ENCODE data around the gene ACY1. TPM values are rescaled to one million over a fixed set of nuclear protein-coding genes. Genes with fewer than 3 reads are reported as not detected.
A peak's percentile ranks its signal among the peaks of the same experiment; 100 is the strongest.

The ACY1 gene
- total RNA-seq, 1 donor: 38.0 TPM

DNA sequence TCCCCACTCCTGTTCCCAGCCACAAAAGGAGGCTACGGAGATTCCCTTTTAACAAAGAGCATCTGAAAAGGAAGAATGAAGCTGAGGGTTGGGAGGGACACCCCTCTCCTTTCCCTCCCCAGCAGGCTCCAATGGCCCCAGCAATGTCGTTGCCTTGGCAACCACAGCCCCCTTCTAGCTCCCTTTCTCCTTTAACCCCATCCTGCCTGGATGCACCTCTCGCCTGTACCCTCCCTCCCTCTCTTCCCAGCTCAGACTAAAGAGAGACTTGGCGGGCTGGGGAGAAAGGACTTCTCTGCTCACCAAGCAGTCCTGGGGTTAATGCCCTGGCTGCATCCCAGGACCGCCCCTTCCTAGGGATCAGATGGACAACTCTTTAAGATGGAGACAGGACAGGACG lies 19.4 kb downstream of the ACY1 start:
- no peak for DNase-seq (ENCODE audit: low read depth in 2 of 3, low spot score in 2 of 3)

DNA sequence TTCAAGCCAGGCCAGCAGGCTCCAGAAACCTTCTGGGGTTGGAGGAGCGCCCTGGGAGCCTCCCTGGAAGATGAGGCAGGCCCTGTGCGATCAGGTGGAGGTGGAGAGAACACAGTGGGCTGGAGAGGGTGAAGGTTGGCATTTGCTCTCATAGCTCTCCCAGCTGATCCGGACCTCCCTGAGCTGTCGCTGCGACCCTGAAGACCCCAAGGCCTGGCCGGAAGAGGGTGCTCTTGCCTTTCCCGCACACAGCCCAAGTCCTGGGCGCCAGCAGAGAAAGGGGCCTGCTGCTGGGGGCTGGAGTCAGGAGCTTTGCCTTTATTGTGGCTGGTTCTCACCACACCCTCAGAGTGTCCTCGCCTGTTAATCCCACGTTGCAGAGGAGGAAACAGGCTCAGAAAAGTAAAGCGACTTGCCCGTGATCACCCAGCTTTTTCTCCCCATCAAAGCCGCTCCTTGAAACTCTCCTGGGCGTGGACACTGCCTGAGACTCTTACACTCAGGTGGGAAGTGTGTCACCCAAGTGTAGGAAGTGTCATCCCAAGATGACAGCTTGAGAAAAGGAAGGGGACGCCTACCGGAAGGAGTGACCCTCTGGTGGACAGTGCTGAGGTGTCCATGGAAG lies 20.9 kb downstream of the ACY1 start:
- DNase-seq (ENCODE audit: low read depth in 2 of 3, low spot score in 2 of 3): peak in 1 of 3 donors; percentile 45

DNA sequence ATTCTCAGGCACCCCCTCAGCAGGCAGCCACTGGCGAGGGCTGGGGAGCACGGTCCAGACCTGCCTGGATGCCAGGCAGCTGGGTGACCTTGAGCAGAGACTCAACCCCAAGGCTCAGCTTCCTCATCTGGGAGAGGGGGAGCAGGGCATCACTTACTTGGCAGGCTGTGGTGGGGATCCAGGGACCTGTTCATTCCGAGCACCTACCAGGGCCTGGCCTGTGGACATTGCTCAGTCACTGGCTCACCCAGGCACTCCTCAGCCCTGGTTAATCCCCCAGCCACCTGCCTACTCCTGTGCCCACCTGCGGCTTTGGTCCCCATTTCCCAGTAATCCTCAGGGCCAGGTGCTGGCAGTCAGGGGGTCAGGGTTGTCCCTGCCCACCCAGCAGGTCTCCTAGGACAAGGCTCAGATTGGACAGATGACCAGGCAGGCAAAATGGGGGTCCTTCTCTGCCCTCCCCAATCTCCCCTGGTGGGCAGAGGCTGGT lies 21.6 kb downstream of the ACY1 start:
- no peak for DNase-seq (ENCODE audit: low read depth in 2 of 3, low spot score in 2 of 3)

DNA sequence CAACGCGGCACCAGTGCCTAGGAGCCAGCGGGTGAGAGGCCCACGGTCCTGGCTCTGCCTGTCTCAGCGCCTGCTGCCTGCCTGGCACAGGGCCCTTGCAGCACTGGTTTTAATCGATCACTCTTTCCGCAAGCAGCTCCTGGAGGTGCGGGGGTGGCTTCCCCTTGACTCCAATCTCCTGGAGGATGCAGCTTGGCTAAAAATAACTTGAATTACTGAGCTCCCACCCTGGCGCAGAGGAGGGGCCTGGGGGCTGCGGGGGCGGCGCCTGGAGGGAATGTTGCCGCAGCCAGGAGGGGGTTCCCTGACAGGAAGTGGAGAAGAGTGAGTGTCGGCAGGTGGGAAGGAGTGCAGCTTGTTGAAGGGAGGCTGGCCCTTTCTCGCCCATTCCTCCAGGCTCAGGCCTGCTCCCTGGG lies 22.2 kb downstream of the ACY1 start:
- no peak for DNase-seq (ENCODE audit: low read depth in 2 of 3, low spot score in 2 of 3)

DNA sequence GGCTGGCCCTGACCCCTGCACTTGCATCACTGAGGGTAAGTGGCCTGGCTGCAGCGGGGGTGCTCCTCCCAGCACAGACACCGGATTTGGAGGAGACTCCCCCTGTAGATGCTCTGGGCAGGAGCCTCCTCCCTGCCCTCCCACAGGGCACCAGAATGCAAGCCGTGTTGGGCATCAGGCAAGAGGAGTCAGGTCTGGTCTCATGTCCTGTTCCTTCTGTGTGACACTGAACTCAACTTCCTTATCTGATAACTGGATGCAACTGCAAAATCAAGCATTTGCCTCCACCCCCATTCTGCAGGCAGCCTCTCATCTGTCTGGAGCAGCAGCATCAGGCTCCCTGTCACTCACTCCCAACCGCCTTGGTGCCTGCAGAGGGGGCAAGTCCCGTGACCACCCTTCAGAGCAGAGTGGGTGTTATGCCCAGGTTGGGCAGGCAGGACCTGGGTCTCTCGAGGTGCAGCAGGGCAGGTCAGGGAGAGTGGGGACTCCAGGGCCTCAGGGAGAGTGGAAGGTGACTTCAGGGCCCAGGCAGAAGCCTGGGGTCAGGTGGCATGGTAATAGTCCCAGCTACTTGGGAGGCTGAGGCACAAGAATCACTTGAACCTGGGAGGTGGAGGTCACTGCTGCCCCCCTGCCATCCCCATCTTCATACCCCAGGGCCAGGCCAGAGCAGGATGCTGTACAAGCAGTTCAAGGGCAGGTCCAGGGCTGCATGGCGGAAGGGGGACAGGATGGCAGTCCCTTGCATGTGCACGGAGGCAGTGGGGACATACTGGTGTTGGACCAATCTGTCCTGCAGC lies 22.9 kb downstream of the ACY1 start:
- DNase-seq (ENCODE audit: low read depth in 2 of 3, low spot score in 2 of 3): peak in 1 of 3 donors; percentile 34

DNA sequence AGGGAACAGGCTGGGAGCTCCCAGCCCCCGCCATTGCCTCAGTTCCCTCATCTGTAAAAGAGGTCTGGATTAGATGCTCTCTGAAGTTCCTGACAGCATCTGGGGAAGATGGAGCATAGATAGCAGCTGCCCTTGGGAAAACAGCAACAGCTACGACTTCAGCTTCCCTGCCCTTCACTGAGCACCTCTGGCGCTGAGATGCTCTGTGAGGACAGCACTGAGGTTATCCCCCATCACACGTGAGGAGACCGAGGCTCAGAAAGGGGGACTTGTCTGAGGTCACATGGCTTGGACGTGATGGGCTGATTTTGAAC lies 23.4 kb downstream of the ACY1 start:
- no peak for DNase-seq (ENCODE audit: low read depth in 2 of 3, low spot score in 2 of 3)

DNA sequence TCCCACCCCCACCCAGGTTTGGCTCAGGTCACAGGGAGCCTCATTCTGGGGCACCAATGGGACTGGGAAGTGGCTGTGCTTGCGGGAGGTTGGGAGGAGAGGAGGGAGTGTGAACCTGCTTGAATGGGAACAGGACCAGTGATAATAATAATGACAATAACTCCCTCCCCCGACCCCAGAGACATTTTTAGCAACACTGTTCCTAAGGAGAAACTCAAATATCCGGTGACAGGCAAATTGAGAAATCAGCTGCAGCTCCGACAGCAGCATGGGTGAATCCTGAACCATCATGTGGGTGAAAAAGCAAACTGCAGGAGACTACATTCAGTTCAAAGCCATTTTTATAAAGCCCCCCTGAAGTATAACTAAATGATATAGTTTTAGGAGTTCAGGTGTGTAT lies 24.0 kb downstream of the ACY1 start:
- no peak for DNase-seq (ENCODE audit: low read depth in 2 of 3, low spot score in 2 of 3)

DNA sequence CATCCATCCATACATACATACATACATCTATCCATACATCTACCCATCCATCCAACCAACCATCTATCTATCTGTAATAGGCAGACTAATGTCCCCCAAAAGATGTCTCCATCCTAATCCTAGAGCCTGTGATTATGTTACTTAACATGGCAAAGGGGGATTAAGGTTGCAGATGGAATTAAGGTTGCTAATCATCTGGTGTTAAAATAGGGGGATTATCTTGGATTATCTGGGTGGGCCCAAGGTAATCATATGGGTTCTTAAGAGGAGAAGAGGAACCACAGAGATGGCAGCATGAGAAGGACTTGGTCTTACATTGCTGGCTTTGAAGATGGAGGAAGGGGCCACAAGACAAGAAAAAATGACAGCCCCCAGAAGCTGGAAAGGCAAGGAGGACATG lies 27.1 kb downstream of the ACY1 start:
- no peak for DNase-seq (ENCODE audit: low read depth in 2 of 3, low spot score in 2 of 3)

DNA sequence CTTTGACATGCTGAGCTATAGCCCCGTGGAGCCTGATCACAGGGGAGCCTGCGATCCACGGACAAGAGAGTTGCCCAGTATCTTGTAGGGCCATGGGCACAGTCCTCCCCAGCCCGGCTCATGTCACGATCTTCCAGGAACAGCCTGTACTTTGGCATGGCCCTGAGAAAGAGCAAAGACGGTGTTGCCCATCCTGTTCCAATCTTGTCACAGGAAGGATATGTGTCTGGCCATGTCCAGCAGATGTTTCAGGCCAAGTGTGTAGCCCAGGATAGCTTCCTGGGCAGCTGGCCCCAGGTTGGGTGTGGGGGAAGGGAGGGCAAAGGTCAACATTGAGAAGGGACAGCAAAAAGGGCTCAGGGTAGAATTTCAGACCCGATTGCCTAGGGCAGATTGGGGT lies 29.4 kb downstream of the ACY1 start:
- DNase-seq (ENCODE audit: low read depth in 2 of 3, low spot score in 2 of 3): no peak

DNA sequence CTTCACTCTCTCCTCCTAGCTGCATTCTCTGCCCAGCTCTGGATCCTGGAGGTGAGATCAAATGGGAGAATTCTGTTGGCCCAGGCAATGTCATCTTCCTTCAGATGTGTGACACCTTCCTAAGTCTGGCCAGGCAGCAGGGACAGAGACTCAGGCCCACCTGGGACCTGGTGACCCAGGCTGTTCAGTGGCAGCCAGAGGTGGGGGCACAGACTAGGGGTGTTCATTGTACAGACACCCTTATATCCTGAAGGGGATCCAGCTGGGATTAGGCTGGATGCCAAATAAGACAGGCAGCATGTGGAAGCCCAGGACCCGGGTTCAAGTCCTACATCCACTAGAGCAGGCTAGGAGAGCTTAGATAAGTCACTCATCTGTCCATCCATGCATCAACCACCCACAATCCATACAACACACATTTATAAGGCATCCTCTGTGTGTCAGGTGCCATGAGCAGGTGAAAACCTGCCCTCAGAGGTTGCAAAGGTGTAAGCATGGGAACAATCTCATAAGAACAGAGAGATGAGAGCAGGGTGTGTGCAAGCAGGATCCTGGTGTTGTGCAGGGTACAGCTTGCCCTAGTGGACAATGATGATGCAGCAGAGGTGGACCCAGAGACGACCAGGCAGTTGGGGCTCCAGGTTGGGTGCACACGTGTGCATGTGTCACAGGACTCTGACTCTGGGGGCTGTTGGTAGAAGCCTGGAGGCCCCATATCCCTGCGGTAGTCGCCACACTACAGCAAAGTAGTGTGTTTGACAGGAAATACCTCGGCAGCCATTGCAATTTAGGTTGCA lies 30.7 kb downstream of the ACY1 start:
- DNase-seq (ENCODE audit: low read depth in 2 of 3, low spot score in 2 of 3): no peak

DNA sequence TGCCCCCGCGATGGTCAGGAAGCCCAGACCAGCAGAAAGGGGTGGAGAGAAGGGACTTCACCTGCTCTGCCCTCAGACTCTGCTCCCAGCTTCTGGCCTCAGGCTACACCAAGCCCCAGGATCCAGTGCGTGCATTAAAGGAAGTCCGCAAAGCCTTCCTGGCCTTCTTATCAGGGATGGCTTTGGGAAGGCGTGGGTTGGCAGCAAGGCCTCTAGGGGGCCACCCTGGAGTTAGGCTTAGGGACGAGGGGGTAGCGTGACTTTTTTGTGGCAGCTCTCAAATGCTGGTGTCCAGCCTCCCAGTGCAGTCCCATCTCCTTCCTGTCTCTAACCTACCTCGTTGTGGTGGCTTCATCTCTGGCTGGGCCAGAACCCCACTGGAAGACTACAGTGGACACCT lies 31.3 kb downstream of the ACY1 start:
- DNase-seq (ENCODE audit: low read depth in 2 of 3, low spot score in 2 of 3): peak in 1 of 3 donors; percentile 16

DNA sequence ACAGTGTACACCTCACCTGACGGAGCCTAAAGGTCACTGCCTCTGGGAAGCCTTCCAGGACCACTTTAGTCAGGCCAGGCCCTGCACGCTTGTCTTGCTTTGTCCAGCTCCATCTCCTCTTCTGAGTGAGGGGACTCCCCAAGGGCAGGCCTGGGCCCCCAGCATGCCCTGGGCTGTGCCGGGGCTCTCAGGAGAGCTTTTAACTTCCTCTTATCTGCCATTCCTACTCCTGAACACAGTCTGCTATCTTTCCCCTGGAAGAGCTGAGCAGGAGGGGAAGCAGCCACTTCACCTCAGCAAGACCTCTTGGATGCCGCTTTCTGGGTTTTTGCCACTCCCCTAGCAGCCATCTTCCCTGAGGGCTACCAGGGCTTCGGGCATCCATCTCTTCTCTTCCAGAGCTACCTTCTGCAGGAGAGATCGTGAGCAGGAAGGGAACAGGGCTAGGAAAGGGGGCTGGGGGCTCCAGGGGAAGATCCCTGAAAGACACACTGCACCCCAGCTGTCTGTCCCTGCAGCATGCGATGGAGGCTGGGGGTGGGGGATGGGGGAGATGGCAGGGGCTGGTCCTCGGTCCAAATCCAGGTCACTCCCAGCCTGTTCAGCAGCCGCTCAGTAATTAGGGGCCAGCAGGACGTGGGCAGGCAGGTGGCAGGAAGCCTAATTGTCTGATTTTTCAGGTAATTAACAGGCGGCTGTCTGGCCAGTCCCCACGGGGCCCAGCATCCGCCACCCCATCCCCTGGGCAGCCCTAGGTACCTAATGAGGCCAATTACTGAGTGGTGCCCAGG lies 32.3 kb downstream of the ACY1 start:
- DNase-seq (ENCODE audit: low read depth in 2 of 3, low spot score in 2 of 3): no peak

DNA sequence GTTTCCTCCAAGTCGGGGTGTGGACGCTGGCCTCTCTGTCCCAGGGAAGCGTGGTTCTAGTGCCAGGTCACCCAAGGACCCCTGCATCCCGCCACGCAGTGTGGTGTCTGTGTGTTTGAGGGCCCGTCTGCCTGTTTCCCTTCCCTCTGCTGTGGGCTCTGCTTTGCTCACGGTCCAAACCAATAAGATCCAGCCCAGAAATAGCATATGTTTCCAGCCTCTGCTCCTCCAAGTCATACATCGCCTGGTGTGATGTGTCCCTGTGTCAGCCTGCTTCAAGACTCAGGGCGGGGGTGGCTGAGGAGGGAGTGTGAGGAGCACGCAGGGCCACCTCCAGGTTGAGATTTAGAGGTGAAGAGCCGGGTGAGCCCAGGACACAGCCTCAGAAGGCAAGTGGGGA lies 34.3 kb downstream of the ACY1 start:
- DNase-seq (ENCODE audit: low read depth in 2 of 3, low spot score in 2 of 3): no peak

DNA sequence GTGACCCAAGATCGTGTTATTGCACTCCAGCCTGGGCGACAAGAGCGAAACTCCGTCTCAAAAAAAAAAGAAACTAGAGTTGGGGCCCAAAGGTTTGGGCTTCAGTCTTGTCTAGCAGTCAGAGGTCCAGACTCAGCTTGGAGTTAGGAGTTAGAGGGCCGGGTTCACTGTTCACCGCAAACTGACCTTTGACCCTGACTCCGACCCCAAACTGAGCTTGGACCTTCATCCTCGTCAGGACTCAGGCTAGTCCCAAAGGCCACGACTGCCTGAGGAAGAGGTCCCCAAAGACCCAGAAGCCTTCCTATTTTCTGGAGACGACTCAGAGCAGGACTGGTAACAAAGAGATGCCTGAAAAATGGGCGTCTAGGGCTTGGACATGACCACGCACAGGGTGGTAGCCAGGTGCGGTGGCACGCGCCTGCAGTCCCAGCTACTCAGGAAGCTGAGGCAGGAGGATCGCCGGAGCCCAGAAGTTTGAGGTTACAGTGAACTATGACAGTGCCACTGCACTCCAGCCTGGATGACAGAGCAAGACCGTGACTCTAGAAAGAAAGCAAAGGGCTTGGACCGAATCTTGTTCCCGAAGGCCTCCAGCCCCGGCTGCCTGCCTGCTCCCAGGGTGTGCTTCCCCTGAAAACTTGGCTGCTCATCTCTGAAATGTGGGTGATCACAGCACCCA lies 35.1 kb downstream of the ACY1 start:
- no peak for DNase-seq (ENCODE audit: low read depth in 2 of 3, low spot score in 2 of 3)

DNA sequence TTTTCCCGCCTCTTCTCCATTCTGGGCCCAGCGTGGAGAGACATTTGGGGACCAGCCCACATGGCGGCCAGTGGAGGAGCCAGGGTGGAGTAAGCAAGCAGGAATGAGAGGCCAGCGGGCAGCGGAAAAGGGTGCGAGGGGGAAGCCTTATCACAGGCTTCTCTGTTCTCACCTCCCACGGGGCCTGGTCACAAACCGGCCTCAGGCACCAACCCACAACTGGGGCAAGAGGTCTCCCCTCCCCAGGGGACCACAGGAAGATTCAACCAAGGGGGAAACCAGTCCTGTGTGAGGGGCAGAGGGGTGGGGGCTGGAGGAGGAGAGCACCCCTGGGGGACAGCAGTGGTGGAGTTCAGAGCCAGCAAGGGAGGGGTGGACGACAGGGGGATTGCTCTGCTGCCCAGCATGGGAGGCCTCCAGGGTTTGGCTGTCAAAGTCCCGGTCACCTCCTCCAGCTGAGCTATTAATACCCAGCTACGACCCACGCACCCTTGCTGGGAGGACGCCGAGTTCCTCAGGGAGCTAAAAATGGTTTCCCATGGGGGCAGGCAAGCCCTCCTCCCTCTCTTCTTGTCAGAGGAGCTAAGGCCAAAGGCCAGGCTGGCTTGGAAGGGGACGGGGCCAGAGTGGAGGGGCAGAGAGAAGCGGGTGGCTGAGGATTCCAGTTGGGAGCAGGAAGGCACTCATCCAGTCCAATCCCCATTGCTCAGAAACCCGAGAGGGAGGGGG lies 36.2 kb downstream of the ACY1 start:
- no peak for DNase-seq (ENCODE audit: low read depth in 2 of 3, low spot score in 2 of 3)

DNA sequence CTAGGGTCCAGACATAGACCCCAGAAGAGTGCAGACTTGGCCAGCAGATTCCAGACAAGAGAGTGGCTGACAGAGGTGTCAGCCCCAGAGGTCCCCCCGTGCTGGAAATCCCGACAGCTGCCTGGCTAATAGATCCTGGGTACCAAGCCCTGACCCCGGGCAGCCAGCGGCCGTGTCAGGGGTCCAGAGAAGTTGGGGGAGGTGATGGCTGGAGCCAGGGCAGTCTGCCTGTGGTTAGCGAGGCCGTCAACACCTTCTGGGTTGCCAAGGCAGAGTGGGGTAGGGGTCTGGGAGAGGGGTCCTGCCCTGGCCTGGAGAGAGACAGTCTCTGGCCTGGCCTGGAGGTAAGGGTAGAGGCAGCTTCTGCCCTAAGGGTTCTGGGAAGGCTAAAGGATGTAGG lies 37.5 kb downstream of the ACY1 start:
- DNase-seq (ENCODE audit: low read depth in 2 of 3, low spot score in 2 of 3): no peak

DNA sequence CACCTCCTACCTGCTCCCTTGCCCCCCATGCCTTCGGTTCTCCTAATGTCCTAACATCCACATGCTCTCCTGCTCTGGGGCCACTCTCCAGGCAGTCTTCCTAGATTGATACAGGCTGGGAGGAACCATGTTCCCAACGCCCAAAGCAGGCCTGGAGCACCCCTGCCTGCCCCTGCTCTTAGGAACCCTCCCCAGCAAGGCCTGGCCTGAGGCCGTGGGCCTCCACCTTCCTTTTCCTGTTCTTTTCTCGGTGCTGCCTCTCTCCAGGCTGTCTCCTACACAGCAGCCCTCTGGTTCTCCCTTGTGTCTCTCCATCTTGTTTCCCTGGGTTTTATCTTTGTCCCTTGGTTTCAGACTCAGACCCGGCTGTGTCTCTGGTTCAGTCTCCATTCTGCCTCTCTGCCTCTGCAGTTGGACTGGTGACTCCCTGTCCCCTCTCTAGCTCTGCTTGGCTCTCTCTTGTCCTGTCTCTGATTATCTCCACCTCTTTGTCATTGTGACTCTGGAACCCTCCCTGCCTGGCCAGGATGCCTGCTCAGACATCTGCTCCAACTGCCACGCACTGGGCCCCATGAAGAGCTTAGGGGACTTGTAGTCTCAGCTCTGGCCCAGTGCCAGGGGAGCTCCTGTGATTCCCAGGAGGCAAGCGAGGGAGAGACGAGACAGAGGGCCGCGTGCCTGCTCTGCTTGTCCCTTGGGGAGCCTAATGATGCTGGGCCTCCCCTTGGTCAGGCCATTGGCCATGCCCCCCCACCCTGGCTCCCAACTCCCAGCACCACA lies 38.3 kb downstream of the ACY1 start:
- DNase-seq (ENCODE audit: low read depth in 2 of 3, low spot score in 2 of 3): peak in 1 of 3 donors; percentile 19

DNA sequence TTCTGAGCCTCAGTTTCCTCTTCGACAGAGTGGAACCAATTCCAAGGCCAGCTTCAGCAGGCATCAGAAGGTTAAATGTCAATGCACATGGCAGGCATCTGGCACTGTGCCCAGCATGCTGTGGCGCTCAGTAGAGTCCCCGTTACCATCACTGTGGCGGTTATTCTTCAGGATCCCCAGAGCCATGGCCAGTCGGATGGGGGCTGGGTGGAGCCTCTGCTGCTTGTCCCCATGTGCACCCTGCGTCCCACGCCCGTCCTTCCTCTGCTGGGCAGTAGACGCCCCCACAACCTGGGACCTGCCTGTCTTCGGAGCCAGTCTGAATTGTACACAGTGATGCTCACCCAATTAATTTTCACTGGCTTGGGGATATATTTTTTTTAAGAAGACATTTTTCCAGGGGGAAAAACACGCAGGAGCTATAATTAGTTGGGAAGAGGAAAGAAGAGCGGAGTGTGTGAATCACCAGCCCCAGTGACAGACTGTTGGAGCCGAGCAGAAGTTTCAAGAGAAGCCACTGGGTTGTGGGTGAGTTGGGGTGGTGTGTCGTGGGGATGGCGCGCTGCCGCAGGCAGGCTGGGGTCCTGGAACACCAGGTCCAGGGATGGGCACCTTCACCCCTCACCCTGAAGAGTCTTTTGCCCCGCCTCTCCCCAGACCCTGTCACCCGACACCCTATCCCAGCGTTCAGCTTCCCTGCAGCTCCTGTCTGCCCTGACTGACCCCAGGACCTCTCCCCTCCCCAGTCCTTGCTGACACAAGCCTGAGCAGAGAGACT lies 39.2 kb downstream of the ACY1 start:
- DNase-seq (ENCODE audit: low read depth in 2 of 3, low spot score in 2 of 3): no peak

Measured in hematopoietic multipotent progenitor cell (in vitro differentiated cells).